ENCODE measurements around the gene ZNF664. TPM values are rescaled to one million over a fixed set of nuclear protein-coding genes. Genes with fewer than 3 reads are reported as not detected.

The ZNF664 gene
- total RNA-seq, 1 experiment from 2014 or later, result 80.8 TPM

DNA sequence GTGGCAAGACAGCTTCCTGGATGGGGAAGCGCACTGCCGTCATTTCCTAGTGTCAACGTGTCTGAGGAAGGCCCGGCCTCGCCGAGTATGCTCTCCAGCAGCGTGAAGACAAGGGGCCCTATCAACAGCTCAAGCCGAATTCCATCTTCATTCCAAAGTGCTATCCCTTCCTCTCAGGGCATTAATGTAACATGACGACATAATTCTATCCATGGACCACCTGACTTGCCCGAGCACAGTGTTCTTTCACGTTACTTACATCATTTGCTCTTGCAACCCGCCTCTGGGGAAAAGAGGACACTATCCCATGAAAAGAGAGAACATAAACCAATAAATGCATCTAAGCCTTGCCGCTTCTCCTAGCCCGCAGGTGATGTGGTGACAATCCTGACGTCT lies 23.2 kb upstream of the ZNF664 start:
- Histone ChIP-seq H3K4me2 (ENCODE audit: low read length) (no peak overlapping the region), H2AFZ (ENCODE audit: low read length) (no peak overlapping the region), H3K79me2 (ENCODE audit: low read length) (no peaks in the 10 kb centered on the region), H3K4me3 (ENCODE audit: low read length) (no peak overlapping the region), H3K9me3 (ENCODE audit: low read length) (no peaks in the 10 kb centered on the region), H3K27me3 (ENCODE audit: low read length) (no peaks in the 10 kb centered on the region), H3K9ac (ENCODE audit: low read length) (no peak overlapping the region), H3K9me2 (replicated peaks; ENCODE audit: low read length) (no peaks in the 10 kb centered on the region), H4K20me1 (ENCODE audit: low read length) (no peaks in the 10 kb centered on the region), H3K4me1 (ENCODE audit: insufficient read depth, low read length) (peaks cover 19% of the 10 kb centered on the region), H3F3A (ENCODE audit: low read length, unreplicated experiment) (no peaks in the 10 kb centered on the region), H3K36me3 (ENCODE audit: low read depth, low read length) (no peaks in the 10 kb centered on the region), H3K27ac (ENCODE audit: low read length) (no peak overlapping the region)
- ATAC-seq, result no peak
- intact Hi-C loops (cut with micrococcal nuclease), result no loop called here
- no TSS peak for BruUV-seq (replicated peaks)
- CTCF ChIA-PET, result no interaction called here
- TF ChIP-seq EZH2 (IDR thresholded peaks at IDR 0.05; ENCODE audit: low read length, unreplicated experiment), result no peak
- POLR2A ChIA-PET (ENCODE audit: unreplicated experiment), result no interaction called here
- DNase-seq, result no peak

DNA sequence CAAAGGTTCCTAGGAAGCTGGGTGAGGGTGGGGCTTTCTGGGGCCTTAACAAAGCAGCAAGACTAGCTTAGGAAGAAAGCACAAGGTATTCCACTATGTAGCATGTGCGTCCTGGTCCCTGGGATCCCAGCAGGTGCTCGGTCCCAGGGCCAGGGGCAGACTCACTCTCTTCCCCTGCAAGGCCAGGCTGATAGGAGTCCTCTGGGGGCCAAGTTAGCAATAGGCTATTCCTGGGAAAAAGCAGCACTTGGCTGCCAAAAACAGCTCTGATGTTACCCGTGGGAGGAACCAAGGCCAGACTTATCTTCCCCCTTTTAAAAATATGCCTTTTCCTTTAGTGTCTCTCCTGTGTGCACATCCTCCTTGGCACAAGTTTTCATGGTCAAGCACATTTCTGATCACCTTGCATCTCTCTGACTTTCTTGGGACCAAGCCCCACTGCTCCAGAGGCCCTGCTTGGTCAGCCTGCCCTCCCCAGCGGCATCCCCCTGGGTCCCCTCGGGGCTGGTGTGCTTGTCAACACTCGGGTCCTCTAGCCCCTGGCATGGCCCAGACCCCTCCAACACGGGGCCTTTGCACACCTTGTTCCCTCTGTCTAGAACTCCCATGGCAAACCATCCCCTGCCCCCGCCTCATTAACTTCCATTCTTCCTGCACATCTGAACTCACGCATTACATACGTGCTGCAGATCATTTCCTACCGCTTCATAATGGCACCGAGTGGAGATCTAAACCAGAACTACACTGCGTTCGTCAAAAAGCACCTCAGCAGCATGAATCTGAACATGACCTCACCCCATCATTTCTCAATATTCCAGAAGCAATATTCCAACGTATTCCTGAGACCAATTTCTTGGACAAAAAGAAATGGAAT lies 22.3 kb upstream of the ZNF664 start:
- POLR2A ChIA-PET (ENCODE audit: unreplicated experiment), result no interaction called here
- Histone ChIP-seq H3K27ac (ENCODE audit: low read length) (no peak overlapping the region), H3K9ac (ENCODE audit: low read length) (no peak overlapping the region), H3K9me2 (replicated peaks; ENCODE audit: low read length) (no peaks in the 10 kb centered on the region), H3K79me2 (ENCODE audit: low read length) (no peaks in the 10 kb centered on the region), H3K4me3 (ENCODE audit: low read length) (no peak overlapping the region), H3K4me2 (ENCODE audit: low read length) (no peak overlapping the region), H3K27me3 (ENCODE audit: low read length) (no peaks in the 10 kb centered on the region), H2AFZ (ENCODE audit: low read length) (no peak overlapping the region), H3K4me1 (ENCODE audit: insufficient read depth, low read length) (peaks cover 19% of the 10 kb centered on the region), H3K36me3 (ENCODE audit: low read depth, low read length) (no peaks in the 10 kb centered on the region), H3K9me3 (ENCODE audit: low read length) (no peaks in the 10 kb centered on the region), H4K20me1 (ENCODE audit: low read length) (no peaks in the 10 kb centered on the region), H3F3A (ENCODE audit: low read length, unreplicated experiment) (no peaks in the 10 kb centered on the region)
- no TSS peak for BruUV-seq (replicated peaks)
- ATAC-seq, result no peak
- CTCF ChIA-PET, result no interaction called here
- DNase-seq, result no peak
- intact Hi-C loops (cut with micrococcal nuclease), result no loop called here
- no peak for TF ChIP-seq EZH2phosphoT487 (IDR thresholded peaks at IDR 0.05; ENCODE audit: borderline replicate concordance, low read length)
- TF ChIP-seq, protein P1, sequence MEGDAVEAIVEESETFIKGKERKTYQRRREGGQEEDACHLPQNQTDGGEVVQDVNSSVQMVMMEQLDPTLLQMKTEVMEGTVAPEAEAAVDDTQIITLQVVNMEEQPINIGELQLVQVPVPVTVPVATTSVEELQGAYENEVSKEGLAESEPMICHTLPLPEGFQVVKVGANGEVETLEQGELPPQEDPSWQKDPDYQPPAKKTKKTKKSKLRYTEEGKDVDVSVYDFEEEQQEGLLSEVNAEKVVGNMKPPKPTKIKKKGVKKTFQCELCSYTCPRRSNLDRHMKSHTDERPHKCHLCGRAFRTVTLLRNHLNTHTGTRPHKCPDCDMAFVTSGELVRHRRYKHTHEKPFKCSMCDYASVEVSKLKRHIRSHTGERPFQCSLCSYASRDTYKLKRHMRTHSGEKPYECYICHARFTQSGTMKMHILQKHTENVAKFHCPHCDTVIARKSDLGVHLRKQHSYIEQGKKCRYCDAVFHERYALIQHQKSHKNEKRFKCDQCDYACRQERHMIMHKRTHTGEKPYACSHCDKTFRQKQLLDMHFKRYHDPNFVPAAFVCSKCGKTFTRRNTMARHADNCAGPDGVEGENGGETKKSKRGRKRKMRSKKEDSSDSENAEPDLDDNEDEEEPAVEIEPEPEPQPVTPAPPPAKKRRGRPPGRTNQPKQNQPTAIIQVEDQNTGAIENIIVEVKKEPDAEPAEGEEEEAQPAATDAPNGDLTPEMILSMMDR (conservative IDR thresholded peaks at IDR 0.05; ENCODE audit: low read depth, low read length), result no peak
- no peak for TF ChIP-seq EZH2 (IDR thresholded peaks at IDR 0.05; ENCODE audit: low read length, unreplicated experiment)

DNA sequence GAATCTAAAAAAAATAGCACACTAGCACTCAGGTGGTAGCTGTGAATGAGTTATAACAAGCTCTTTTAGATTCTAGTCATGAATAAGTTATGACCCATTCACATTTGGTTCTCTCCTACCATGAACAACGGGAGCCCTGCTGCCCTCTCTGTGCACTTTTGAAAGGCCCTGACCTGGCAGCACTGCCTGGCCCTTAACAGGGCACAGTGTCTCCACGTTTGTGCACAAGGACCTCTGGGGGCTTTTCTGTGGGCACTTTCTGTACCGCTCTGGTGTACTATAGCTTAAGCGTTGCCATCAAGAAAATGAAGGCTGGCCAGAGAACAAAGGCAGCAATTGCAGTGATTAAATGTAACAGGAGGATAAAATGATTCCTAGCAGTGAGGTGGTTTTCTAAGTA lies 21.5 kb upstream of the ZNF664 start:
- no peaks in the 10 kb centered on the region for H3K9me3 ChIP-seq (ENCODE audit: low read length)
- TF ChIP-seq EZH2phosphoT487 (IDR thresholded peaks at IDR 0.05; ENCODE audit: borderline replicate concordance, low read length) (no peak), EZH2 (IDR thresholded peaks at IDR 0.05; ENCODE audit: low read length, unreplicated experiment) (no peak)
- TF ChIP-seq, protein P1 (conservative IDR thresholded peaks at IDR 0.05; ENCODE audit: low read depth, low read length), result no peak
- no TSS peak for BruUV-seq (replicated peaks)
- H3K4me2 ChIP-seq (ENCODE audit: low read length), result peak overlapping the region; percentile 62
- no peaks in the 10 kb centered on the region for H3K79me2 ChIP-seq (ENCODE audit: low read length)
- CTCF ChIA-PET, result no interaction called here
- H3K36me3 ChIP-seq (ENCODE audit: low read depth, low read length), result no peaks in the 10 kb centered on the region
- no peak overlapping the region for H2AFZ ChIP-seq (ENCODE audit: low read length)
- no peaks in the 10 kb centered on the region for H3K27me3 ChIP-seq (ENCODE audit: low read length)
- no peak overlapping the region for H3K4me3 ChIP-seq (ENCODE audit: low read length)
- no peaks in the 10 kb centered on the region for H4K20me1 ChIP-seq (ENCODE audit: low read length)
- no peaks in the 10 kb centered on the region for H3F3A ChIP-seq (ENCODE audit: low read length, unreplicated experiment)
- POLR2A ChIA-PET (ENCODE audit: unreplicated experiment), result no interaction called here
- H3K4me1 ChIP-seq (ENCODE audit: insufficient read depth, low read length), result peaks cover 19% of the 10 kb centered on the region
- ATAC-seq (0 out of 2 replicates have a peak, but pooled peaks have one; percentile 2), DNase-seq (no peak)
- H3K9me2 ChIP-seq (replicated peaks; ENCODE audit: low read length), result no peaks in the 10 kb centered on the region
- H3K9ac ChIP-seq (ENCODE audit: low read length), result no peak overlapping the region
- intact Hi-C loops (cut with micrococcal nuclease), result no loop called here
- H3K27ac ChIP-seq (ENCODE audit: low read length), result peak overlapping the region; percentile 37
